Stimulated activated CD4-positive, alpha-beta T cell treated with anti-CD3 and anti-CD28 coated beads, TNF-alpha, amount 100 ng/mL, for 4 hours (primary cell): ENCODE results near the gene BRSK2.
"Not testable (repeated sequence)": the region's sequence is repeated elsewhere in the genome, so short reads cannot be mapped to it uniquely, and the experiment has no call there.

Experiments
- DNase-seq, 3 experiments: peaks; one replicate each; pipeline ENCODE4 v3.0.0-alpha.2; 2020; ENCODE audit warnings: low read depth in 3 of 3

The BRSK2 gene

GRCh38 chr11:1354125-1354938 lies 35.4 kb upstream of the BRSK2 start:
- DNase-seq, result no peak

- DNase-seq, result no peak
These were observed 33.7 kb upstream of the BRSK2 start for GRCh38 chr11:1356007-1356435.

- DNase-seq, result no peak
These were observed 33.2 kb upstream of the BRSK2 start for GRCh38 chr11:1356478-1356960.

GRCh38 chr11:1358286-1358685 lies 31.4 kb upstream of the BRSK2 start:
- no peak for DNase-seq

DNA sequence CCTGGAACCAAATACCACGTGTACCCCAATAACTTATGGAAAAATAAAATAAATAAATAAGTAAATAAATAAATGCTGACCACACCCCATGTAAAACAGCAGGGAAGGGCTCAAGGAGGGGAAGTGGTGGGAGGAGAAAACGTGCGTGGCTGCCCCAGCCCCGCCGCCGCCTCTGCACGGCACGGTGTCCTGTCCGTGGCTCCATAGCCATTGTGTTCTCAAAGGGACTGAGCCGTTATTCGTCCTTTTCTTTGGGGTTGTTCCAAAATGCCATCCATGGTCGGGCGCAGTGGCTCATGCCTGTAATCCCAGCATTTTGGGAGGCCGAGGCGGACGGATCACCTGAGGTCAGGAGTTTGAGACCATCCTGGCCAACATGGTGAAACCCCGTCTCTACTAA lies 30.8 kb upstream of the BRSK2 start:
- DNase-seq, result not testable (repeated sequence)

DNA sequence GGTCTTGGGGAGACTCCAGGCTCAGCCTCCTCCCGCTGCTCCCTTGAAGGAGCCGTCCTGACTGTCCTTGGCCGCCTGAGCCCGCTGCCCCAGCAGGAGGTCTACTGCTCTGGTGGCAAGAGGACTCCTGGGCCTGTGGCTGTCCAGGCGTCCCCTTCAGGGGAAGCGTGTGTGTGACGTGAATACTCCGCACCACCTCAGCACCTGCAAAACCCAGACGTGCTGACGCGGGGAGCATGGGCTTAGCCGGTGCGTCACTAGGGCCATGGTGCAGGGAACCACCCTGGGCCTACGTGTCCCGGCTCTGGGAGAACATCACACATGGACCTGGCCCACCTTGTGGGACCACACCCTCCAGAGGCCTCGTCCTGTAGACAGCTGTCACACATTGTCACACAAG lies 30.2 kb upstream of the BRSK2 start:
- no peak for DNase-seq

- no peak for DNase-seq
These were observed 29.4 kb upstream of the BRSK2 start for GRCh38 chr11:1360181-1360834.

DNA sequence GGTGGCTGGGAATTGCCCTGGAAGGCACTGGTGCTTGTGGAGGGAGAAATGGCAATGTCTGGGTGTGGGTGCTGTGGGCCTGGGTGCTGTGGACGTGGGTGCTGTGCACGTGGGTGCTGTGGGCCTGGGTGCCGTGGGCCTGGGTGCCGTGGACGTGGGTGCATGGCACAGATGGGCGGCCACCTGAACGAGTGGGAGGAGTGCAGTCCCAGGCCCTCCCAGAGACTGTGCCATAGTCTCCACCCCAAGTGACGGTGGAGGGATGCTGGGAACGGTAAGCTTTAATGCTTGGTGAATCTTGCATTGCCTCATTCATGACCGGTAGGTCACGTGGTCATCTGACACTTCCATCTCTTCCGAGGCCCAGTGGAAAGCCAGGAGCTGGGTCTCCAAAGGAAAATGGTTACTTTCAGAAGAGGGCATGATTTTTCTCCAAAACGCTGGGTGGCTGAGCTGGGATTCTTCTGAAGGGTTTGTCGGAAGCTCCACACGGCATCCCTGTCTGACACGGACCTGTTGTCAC lies 28.8 kb upstream of the BRSK2 start:
- DNase-seq, result no peak

DNA sequence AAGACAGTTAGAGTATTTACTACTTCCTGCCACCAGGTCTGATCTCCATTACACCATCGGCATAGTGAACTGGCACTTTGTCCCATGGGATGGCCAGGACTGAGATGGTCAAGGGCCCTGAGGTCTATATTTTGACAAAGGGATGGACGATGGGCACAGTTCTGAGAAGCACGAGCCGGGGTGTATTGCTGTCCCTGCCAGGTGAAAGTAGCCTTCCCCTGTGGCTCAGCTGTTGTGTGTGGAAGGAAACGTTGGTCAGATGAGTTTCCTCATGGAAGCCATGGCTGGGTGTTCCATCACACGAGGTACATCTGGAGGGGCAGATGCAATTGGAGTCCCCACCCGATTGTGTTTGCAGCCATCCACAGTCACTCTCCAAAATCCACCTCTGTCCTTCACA lies 27.9 kb upstream of the BRSK2 start:
- no peak for DNase-seq

- DNase-seq, result no peak
These were observed 22.0 kb upstream of the BRSK2 start for GRCh38 chr11:1367721-1368120.

DNA sequence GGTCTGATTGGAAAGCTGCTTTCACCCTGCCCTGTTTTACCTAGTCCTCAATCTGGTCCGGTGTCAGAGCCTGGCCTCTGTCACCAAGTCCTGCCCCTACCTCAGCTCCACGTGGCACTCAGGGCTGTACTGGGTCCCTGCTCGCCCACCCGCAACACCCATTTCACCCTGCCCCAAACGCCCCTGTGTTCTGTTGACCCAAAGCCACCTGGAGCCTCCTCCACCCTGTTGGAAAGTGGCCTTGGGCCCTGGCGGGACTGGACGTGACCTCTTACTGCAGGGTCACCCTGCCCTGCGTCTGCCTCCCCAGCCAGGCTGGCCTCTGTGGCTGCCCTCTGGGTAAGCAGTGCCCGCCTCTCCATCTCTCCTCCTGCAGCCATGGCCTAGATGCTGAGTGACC lies 21.5 kb upstream of the BRSK2 start:
- no peak for DNase-seq

- no peak for DNase-seq
These were observed 20.8 kb upstream of the BRSK2 start for GRCh38 chr11:1368966-1369365.

GRCh38 chr11:1369371-1370005 lies 20.2 kb upstream of the BRSK2 start:
- no peak for DNase-seq

- DNase-seq, result no peak
These were observed 19.3 kb upstream of the BRSK2 start for GRCh38 chr11:1370186-1371025.

- DNase-seq, result no peak
These were observed 18.8 kb upstream of the BRSK2 start for GRCh38 chr11:1371026-1371325.

- DNase-seq, result no peak
These were observed 18.4 kb upstream of the BRSK2 start for GRCh38 chr11:1371377-1371776.

GRCh38 chr11:1371836-1372465 lies 17.8 kb upstream of the BRSK2 start:
- DNase-seq, result no peak

DNA sequence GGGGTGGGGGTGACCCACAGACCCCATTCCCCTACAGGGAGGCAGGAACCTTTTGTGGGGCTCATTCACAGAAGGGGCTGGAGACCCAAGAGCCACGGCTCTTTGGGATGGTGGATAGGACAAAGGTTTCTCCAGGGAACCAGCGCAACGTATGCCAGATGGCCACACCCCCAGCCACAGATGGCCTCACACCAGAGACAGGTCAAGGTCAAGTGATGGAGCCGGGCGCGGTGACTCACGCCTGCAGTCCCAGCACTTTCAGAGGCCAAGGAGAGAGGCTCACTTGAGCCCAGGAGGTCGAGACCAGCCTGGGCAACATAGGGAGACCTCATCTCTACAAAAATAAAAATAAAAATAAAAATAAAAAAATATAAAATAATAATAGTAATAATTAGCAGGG lies 17.1 kb upstream of the BRSK2 start:
- no peak for DNase-seq

DNA sequence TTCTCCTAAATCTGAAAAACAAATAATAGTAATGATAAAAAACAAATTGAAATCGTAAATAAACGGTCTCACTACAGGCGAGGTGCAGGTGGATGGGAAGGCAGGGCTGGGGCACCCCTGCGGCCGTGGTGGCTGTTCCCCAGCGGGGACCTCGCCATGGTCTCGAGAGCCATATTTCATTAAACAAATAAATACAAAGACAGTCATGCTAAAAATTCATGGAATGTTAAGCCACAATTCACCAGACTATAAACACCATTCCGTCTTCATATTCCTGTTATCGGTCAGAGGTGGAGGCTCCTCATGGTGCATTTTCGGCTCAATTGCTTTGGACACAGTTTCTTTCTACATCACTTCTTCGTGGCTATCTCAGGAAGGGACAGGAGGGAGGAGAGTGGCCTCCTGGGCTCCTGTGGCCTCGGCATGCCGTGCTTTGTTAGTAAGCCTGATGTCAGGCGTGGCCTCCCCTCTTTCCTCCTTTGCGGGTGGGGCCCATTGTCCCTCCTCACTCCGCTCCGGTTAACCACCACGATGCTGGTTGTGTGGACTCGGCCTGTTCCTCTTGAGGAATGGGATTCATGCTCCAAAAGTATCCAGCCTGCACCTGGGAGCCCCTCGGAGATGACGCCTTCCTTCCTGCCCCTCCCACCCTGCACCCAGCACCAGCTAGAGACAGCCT lies 16.1 kb upstream of the BRSK2 start:
- no peak for DNase-seq

DNA sequence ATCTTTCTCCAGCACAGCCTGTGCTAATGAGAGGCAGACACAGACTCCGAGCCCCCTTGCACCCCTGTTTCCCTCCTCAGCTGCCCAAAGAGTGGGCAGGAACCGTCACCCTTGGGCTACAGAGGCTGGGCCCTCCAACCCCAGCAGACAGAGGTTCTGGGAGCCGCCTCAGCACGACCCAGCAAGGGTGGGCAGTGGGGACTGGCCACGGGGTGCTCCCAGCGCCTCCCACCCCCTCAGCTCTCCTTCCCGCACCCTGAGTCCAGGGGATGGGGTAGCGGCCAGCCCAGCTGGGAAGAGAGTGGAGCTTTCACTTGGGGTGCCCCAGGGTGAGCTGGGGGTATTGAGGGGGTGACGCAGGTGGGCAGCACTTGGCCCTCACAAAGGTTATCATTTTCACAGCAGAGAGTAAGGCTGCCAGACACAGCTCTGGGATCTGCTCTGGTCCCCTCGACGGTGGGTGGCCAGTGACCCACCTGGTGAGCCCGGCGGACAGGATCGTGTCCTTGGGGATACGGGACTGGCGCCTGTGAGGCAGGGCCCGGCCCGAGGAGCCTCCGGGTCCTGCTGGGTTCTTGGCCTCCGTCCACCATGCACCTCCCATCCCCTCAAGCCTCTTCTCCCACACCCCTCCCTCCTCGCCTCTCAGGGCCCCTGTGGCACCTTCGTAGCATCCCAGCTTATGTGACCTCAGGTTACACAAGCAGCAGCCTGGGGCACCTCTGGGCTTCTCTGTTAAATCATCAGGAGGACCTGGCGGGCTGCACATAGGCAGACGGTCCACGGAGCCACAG lies 14.4 kb upstream of the BRSK2 start:
- DNase-seq, result no peak
